Measurements from ENCODE around the gene KNTC1. TPM values are rescaled to one million over a fixed set of nuclear protein-coding genes. Genes with fewer than 3 reads are reported as not detected.
"Not testable (repeated sequence)": the region's sequence is repeated elsewhere in the genome, so short reads cannot be mapped to it uniquely, and the experiment has no call there.

The KNTC1 gene
- total RNA-seq, 1 donor from 2014 or later: 18.7 TPM

GRCh38 chr12:122569288-122569687 is 42.2 kb downstream of the KNTC1 start:
- Histone ChIP-seq H3K27ac (no peak overlapping the region), H3K4me3 (no peak overlapping the region), H3K36me3 (peaks cover 0 to 14% of the 10 kb centered on the region in 2 donors), H3K4me1 (no peaks in the 10 kb centered on the region), H3K27me3 (no peaks in the 10 kb centered on the region), H3K9me3 (no peaks in the 10 kb centered on the region)
- DNase-seq (ENCODE audit: extremely low spot score in 2 of 2): no peak
- TF ChIP-seq POLR2AphosphoS5 (IDR thresholded peaks at IDR 0.05; ENCODE audit: insufficient read depth in 1 of 2, low read depth in 1 of 2) (no peak), CTCF (IDR thresholded peaks at IDR 0.05) (no peak), POLR2A (IDR thresholded peaks at IDR 0.05) (no peak)
- intact Hi-C loops (cut with DNase I): no loop called here

- intact Hi-C loops (cut with DNase I); H3K4me1 ChIP-seq; H3K27ac ChIP-seq; H3K9me3 ChIP-seq; H3K27me3 ChIP-seq; H3K4me3 ChIP-seq; DNase-seq (ENCODE audit: extremely low spot score in 2 of 2): not testable (repeated sequence)
- H3K36me3 ChIP-seq: peaks cover 0 to 20% of the 10 kb centered on the region in 2 donors
Measured at GRCh38 chr12:122570006-122570405, 43.0 kb downstream of the KNTC1 start.

- H3K4me1 ChIP-seq: no peaks in the 10 kb centered on the region
- TF ChIP-seq CTCF (IDR thresholded peaks at IDR 0.05) (no peak), POLR2AphosphoS5 (IDR thresholded peaks at IDR 0.05; ENCODE audit: insufficient read depth in 1 of 2, low read depth in 1 of 2) (no peak), POLR2A (IDR thresholded peaks at IDR 0.05) (no peak)
- H3K9me3 ChIP-seq: no peaks in the 10 kb centered on the region
- peaks cover 0 to 28% of the 10 kb centered on the region in 2 donors for H3K36me3 ChIP-seq
- no peaks in the 10 kb centered on the region for H3K27me3 ChIP-seq
- intact Hi-C loops (cut with DNase I): no loop called here
- no peak for DNase-seq (ENCODE audit: extremely low spot score in 2 of 2)
- H3K27ac ChIP-seq: no peak overlapping the region
- H3K4me3 ChIP-seq: no peak overlapping the region
Measured at GRCh38 chr12:122571821-122572220, 44.8 kb downstream of the KNTC1 start.

- H3K4me3 ChIP-seq; H3K9me3 ChIP-seq; H3K27ac ChIP-seq; intact Hi-C loops (cut with DNase I); H3K4me1 ChIP-seq; H3K27me3 ChIP-seq; DNase-seq (ENCODE audit: extremely low spot score in 2 of 2); H3K36me3 ChIP-seq: not testable (repeated sequence)
Measured at GRCh38 chr12:122583294-122583693, 56.2 kb downstream of the KNTC1 start.

- H3K36me3 ChIP-seq: peaks cover 0 to 9% of the 10 kb centered on the region in 2 donors
- no peaks in the 10 kb centered on the region for H3K4me1 ChIP-seq
- TF ChIP-seq POLR2AphosphoS5 (IDR thresholded peaks at IDR 0.05; ENCODE audit: insufficient read depth in 1 of 2, low read depth in 1 of 2): no peak
- intact Hi-C loops (cut with DNase I): no loop called here
- H3K27me3 ChIP-seq: no peaks in the 10 kb centered on the region
- DNase-seq (ENCODE audit: extremely low spot score in 2 of 2): no peak
- H3K4me3 ChIP-seq: no peak overlapping the region
- no peak overlapping the region for H3K27ac ChIP-seq
- no peaks in the 10 kb centered on the region for H3K9me3 ChIP-seq
Measured at GRCh38 chr12:122584177-122584863, 57.3 kb downstream of the KNTC1 start.

- no peaks in the 10 kb centered on the region for H3K4me1 ChIP-seq
- H3K4me3 ChIP-seq: no peak overlapping the region
- no peaks in the 10 kb centered on the region for H3K9me3 ChIP-seq
- peaks cover 0 to 11% of the 10 kb centered on the region in 2 donors for H3K36me3 ChIP-seq
- TF ChIP-seq POLR2A (IDR thresholded peaks at IDR 0.05): no peak
- TF ChIP-seq POLR2AphosphoS5 (IDR thresholded peaks at IDR 0.05; ENCODE audit: insufficient read depth in 1 of 2, low read depth in 1 of 2): no peak
- TF ChIP-seq CTCF (IDR thresholded peaks at IDR 0.05): no peak
- no peak overlapping the region for H3K27ac ChIP-seq
- DNase-seq (ENCODE audit: extremely low spot score in 2 of 2): no peak
- intact Hi-C loops (cut with DNase I): no loop called here
- H3K27me3 ChIP-seq: no peaks in the 10 kb centered on the region
Measured at GRCh38 chr12:122590990-122591389, 63.9 kb downstream of the KNTC1 start.

- H3K4me1 ChIP-seq; DNase-seq (ENCODE audit: extremely low spot score in 2 of 2); H3K4me3 ChIP-seq; H3K9me3 ChIP-seq; H3K27me3 ChIP-seq; intact Hi-C loops (cut with DNase I); H3K27ac ChIP-seq: not testable (repeated sequence)
- H3K36me3 ChIP-seq: peaks cover 0 to 11% of the 10 kb centered on the region in 2 donors
Measured at GRCh38 chr12:122591966-122592365, 64.9 kb downstream of the KNTC1 start.

GRCh38 chr12:122592543-122592942 is 65.5 kb downstream of the KNTC1 start:
- H3K4me1 ChIP-seq; DNase-seq (ENCODE audit: extremely low spot score in 2 of 2); H3K4me3 ChIP-seq; intact Hi-C loops (cut with DNase I); H3K9me3 ChIP-seq; H3K27ac ChIP-seq; H3K27me3 ChIP-seq: not testable (repeated sequence)
- H3K36me3 ChIP-seq: peaks cover 0 to 11% of the 10 kb centered on the region in 2 donors
